Activated CD4-positive, alpha-beta T cell treated with anti-CD3 and anti-CD28 coated beads for 1 hour (primary cell): ENCODE data around the gene ARHGAP15.
"Not testable (repeated sequence)": the region's sequence is repeated elsewhere in the genome, so short reads cannot be mapped to it uniquely, and the experiment has no call there.

Experiments
- DNase-seq: peaks from one replicate; pipeline ENCODE4 v3.0.0-alpha.2; 2020

The ARHGAP15 gene

DNA sequence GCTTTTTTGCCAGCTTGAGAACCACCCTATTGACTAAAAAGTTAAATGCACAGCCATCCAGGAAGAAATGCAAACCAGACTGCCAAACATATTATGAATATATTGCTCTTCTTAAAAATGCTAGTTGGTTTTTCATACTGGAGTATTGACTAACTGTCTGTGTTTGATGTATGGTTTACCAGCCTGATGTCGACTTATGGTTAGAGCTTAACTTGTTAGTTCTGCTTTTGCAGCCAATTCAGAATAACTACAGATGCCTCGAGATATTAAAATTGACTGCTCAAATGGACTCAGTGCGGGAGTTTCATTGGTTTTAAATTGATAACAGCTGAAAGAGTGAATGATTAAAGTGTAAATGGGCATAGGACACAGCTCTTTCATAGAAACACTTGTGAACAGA lies 369.8 kb downstream of the ARHGAP15 start:
- DNase-seq, result no peak

DNA sequence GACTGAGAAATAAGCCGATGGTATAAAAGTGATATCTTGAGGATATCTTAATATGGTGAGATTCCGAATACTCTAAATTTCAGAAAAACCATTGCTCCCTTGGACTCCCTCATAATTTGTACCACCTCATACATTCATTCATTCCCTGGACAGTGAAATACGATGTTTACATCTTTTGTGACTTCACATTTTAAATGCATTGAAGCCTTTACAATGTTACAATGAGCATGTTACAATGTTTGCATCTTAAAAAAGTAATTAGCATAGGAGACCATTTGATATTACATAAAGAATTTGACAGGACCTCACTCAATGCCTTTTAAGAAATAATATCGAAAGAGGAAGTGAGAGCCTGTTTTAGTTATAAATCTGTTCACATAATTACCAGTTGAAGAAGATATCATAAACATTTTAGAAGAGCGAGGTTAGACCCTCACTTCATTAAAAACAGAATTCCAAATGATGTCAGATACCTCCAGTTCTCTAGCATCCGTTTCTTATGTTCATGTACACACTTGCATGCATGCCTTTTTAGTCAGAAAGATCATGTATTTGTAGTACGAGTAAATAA lies 372.0 kb downstream of the ARHGAP15 start:
- DNase-seq, result no peak

DNA sequence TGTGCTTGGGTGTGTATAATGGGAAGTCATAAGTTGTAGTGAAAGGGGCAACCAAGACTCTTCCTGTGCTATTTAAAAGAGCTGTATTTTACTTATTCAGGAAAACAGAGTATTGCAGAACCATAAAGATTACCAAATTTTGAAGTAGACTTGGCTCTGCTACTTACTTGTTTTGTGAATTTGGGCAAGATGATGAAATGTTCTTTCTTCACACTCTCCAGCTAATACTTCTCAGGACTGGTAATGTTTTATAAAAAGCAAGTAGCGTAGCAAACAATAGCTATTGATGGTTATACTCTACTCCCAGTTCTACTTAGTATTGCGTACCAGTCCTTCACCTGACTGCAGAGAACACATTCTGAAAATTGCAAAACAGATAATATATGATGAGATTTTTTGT lies 374.1 kb downstream of the ARHGAP15 start:
- DNase-seq, result no peak

DNA sequence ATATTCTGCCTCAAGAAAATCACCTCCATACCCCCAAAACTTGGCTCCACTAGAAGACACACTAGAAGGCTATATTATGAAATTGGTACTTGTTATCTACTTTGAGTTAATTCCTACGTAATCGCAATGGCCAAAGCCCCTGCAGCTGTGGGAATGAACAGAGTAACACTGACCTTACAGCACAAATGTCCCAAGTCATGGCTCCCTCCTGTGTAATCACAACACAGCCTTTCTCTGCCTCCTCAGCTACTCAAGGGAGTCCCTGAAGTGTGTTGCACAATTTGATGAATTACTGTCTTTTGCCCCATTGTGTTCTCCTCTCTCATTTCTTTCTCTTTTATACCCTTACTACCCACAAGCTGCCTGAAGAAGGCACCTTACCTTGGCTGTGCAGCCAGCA lies 375.2 kb downstream of the ARHGAP15 start:
- DNase-seq, result no peak

DNA sequence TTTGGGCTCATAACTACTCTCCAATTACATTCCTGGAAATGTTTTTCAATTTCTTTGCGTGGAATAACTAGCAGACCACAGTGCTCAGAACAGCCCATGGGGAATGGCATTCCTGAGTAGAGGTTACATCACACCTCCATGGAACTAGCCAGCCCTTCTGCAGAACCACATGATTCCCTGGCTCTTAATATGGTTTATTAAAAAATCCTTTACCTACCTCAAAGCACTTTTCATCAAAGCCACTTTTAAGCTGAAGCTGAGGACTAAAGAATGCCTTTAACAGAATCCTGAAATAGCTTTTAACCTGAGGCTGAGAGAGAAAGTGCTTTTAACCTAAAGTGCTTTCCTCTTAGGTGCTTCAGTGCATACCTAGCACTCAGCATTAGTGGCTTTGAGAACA lies 376.3 kb downstream of the ARHGAP15 start:
- DNase-seq, result no peak

DNA sequence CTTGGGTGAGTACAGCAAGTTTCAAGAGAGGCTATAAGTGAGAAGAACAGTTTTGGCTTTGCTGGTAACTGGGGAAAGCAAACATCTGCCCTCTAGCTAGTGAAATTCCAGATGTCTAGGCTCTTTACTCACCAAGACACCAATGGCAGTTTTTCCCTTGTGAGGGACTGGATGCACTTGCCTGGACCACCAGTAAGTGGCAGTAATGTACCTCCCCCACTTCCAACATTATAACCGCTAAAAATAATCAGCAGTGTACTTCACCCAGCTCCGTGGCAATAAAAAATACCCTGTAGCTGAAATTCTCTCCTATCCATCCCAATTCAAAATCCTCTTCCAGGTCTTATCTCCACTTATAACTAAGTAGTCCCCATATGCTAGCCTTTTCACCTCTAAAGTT lies 383.9 kb downstream of the ARHGAP15 start:
- no peak for DNase-seq

DNA sequence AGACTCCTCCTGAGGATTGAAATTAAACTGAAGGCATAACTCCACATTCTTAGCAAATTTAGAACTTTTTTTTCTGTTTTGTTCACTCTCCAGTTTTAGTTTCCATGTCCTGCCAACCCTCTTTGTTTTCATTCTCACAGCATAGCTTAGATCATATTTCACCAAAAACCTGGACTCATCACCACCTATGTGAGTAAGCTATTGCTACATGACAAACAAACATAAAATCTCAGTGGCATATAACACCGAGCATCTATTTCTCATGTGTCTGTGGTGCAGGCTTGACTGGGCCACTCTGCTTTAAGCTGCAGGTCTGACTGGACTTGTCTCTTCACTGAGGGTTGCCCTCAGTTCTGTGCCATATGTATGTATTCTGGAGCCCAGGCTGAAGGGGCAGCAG lies 385.2 kb downstream of the ARHGAP15 start:
- DNase-seq, result no peak

DNA sequence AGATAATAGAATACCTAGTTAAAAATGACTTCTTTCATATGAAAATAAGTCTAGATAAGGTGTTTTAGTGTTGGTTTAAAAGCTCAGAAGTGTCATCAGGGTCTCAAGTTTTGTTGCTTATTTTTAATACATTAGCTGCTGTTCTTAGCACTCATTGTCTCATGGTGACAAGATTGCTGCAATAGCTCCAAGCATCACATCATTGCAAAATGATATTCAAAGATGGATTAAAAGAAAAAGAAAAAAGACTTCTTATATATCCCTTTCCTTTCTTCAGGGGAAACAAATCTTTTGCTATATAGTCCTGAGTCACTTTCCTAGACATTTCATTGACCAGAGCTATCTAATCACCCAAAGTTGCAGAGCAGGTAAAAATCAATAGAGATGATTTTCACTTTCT lies 386.1 kb downstream of the ARHGAP15 start:
- DNase-seq, result no peak

DNA sequence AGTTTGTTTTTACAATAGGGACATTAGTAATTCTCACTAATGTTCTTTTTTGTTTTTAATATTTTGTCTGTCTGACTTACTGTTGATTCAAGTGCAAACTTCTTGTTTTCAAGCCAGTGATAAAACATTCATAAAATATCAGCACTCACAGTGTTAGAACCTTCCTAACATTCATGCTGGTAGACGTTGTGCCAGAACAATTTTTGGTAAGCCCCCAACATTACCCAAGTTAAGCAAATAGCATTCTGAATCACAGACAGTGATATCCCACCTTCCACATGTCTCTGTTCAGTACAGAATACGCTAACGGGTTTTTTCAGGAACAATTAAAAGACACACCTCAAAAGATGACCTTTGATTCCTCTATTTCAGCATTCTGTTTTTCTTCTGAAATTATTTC lies 390.3 kb downstream of the ARHGAP15 start:
- no peak for DNase-seq

DNA sequence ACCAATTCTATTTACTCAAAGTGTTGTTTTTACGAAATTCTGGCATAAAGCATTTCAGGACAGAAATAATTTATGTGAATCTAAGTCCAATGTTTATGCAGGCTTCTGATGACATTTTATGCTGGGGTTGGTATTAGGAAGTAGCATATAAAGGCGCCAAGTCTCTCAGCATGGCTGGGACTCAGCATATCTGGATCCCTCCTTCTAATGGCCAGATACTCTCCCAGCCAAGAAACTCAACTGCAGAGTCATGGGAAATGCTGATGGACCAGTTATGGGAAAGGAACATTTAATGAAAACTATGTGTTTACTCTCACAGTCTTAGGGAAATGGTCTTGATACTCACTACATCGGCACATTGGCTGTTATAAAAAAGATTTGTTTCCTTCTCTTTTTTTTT lies 392.2 kb downstream of the ARHGAP15 start:
- DNase-seq, result no peak

DNA sequence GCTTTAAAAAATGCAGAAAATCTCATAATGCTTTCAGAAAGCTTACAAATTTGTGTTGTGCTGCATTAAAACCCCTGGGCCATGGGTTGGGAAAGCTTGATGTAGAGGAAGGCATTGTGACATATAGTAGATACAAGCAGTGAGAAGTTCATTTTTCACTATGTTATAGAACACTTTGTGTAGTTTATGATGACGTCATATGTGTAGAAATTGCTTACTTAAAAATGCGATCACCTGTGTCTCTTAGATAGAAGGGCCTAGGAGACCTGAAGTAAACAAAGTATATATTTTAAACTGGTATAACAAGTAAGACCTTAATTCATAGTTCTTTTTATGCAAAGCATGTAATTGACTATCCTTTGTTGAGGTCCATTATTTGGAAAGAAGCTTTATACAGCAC lies 393.5 kb downstream of the ARHGAP15 start:
- no peak for DNase-seq

DNA sequence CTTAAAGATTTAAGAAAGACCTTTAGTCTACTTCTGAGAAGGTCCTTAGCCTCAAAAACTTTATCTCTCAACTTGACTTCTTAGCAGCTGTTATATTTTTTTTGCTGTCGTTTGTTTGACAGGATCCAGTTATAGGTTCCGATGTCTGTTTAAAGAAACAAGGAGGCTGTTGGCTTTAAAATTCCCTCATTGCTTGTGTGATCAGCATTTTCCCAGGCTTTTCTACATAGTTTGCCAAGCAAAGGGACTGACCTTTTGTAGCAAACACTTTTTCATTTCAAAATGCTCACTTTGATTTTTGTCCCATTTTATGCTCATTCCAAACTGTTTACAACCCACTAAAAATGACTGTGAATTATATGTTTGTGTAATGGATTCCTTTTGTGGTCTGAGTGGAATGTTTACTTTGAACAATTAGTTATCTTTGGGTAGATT lies 394.9 kb downstream of the ARHGAP15 start:
- no peak for DNase-seq

DNA sequence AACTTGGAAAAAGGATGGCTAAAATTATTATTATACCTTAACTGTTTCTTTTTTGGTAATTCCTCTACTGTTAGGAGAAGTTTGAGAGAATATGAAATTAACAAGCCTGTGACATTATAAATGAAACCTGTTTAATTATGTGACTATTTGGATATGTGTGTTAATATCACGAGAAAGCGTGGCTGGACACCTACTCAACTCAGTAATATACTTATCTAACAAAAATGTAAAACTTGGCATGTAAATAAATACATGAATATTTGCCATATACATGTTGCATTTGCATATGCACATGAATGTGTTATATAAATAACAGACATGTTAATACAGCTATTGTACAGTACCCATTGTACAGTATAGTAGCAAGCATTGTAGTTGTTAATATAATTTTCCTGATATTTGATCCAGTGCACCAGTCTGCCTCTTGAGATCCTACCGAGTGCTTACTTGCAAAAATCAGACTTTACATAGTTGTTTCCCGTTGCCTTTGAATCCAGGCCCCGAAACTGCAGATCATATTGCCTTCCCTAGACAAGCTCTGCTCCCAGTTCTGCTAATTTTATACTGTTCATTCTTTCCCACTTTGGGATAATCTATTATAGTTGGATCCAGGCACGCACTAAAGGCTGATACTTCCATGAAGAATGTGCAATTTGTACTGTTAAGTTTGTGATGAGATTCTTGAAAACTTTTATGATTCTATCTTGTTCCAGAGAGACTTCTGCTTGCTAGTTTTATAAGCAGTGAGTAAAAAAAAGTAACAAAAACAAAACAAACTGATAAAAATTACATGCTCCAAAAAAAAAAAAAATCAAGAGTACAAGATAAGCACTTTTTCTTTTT lies 395.6 kb downstream of the ARHGAP15 start:
- no peak for DNase-seq

DNA sequence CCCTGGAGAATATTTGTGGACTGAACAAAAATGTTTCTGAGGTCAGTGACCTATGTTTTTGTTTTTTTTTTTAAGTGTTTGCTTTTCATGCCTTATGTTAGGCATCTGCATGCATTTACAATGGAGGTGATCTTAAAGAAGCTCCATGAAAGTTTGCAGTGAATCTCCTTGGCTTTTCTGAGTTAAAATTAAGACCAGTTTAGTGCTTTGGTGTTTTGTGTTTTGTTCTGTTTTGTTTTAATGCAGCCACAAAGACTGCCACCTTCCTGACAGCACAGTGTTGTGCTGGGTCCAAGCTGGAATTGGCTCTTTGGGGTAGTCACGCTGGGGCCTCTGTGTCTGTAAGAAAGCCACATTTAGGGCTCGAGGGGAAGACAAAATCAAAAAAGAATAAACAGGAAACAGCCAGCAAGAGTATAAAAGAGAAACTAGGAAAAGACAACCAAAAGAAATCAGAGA lies 396.2 kb downstream of the ARHGAP15 start:
- DNase-seq, result no peak

DNA sequence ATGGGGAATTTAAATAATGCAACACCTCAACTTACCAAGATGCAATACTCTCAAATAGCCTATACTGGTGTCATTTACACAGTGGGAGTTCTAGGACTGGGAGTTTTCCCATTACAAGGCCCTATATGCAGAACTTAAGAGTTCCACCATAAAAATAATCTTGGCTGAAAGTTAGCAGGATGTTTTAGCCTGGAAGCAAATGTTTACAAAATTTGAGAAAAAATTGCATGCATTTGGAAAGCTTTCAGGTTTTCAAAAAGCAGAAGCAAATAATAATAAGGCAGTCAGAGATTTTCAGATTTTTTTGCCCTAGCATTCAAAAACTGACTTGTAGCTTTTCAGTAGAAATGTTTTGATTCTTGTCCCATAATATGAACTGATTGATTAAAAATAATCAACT lies 397.3 kb downstream of the ARHGAP15 start:
- DNase-seq, result no peak

DNA sequence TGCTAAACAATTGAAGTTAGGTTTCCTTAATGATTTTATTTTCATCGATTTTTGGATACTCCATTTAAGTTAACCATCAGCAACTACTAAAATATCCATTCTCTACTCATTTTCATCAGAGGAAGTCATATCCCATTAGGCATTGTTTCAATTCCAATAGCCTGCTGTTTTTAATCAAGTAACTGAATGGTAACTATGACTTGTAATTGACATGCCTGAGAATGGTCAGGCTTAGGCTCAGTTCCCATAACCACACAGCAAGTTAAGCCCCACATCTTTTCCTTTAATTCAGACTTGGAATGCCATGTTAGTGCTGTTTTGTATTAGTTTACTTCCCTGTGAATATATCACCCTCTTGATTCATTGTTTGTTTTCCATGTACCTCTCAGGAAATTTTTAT lies 398.8 kb downstream of the ARHGAP15 start:
- DNase-seq, result no peak

DNA sequence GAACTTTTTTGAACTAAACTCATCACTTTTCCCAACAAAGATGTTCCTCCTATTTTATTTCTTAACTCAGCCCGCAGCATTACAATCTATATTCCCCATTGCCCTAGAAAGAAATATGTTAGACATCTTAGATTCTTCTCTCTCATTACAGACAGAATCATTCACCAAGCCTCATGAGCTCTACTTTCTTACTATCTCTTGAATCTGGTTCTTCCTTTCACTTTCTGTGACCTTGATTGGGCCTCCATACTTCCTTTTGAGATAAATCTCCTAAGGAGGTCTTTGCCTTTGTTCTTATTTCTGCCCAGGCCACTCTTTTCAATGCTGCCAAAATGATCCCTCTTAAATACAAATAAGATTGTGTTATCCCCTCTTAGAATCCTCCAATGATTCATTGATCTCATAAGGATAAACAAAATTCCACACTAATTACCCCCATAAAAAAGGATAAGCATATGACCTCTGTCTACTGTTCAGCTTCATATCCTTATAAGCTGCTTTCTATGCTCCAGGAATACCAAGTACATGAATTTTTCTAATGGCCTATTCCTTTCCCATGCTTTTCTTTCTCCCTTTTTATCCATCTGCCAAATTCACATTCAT lies 400.0 kb downstream of the ARHGAP15 start:
- DNase-seq, result no peak

DNA sequence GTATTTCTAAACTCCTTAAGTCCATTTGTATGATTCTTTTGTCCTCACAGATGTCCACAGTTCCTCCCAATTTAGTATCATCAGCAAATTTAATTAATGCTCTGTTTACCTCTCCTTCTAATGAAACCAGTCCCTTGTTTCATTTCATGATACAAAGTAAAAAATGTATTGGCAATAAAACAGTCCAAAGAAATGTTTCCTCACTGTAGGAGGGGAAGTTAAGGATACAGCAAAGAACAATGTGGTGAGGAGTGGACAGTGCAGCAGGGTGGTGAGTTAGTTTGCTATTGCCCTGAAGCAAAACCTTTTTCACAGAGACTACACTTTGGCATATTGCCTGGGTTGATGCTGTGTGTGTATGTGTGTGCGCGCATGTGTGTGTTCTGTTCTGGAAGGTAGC lies 401.5 kb downstream of the ARHGAP15 start:
- DNase-seq, result no peak

DNA sequence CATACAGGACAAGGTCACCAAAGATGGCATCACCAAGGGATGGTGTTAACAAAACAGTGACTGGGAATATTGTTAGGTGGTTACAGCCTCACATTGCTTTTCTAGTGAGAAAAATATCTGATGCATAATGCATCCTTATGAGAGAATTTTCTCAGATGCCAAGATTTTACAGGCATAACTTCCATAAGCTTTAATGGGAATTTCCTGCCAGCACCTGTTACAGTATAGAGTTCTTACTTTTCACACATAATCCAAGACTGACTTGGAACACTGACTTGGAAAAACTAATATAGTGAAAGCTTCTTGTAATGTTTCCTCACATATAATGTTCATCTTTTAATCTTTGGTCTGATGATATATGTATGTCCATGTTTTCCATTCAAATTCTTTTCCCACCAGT lies 402.8 kb downstream of the ARHGAP15 start:
- no peak for DNase-seq

DNA sequence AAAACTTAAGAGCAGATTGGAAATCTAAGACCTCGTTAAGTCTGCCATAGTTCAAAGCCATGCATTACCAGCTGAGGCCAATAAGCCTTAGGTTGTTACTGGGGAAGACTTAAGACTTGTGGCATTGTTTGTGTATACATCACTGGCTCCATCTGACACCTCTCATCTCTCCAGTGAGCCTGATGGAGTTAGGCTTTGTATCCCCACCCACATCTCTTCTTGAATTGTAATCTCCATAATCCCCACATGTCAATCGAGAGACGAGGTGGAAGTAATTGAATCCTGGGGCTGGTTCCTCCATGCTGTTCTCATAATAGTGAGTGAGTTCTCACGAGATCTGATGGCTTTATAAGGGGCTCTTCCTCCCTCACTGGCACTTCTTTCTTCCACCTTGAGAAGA lies 404.6 kb downstream of the ARHGAP15 start:
- DNase-seq, result no peak

DNA sequence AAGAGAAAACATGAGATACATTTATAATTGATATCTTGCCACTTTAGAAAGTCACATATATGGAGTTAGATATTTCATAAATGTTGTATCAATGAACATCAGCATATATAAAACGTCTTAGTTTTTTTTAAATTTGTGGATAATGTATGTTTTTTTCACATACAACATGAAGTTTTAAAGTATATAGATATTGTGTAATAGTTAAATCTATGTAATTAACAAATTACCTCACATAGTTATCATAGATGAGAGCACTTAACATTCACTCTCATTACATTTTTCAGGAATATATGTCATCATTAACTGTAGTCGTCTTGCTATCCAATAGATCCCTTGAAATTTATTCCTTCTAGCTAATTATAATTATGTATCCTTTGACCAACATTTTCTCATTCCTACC lies 406.6 kb downstream of the ARHGAP15 start:
- DNase-seq, result no peak

DNA sequence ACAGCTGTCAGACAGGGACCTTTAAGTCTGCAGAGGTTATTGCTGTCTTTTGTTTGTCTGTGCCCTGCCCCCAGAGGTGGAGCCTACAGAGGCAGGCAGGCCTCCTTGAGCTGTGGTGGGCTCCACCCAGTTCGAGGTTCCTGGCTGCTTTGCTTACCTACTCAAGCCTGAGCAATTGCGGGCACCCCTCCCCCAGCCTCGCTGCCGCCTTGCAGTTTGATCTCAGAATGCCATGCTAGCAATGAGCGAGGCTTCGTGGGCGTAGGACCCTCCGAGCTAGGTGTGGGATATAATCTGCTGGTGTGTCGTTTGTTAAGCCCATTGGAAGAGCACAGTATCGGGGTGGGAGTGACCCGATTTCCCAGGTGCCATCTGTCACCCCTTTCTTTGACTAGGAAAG lies 412.7 kb downstream of the ARHGAP15 start:
- DNase-seq, result not testable (repeated sequence)

DNA sequence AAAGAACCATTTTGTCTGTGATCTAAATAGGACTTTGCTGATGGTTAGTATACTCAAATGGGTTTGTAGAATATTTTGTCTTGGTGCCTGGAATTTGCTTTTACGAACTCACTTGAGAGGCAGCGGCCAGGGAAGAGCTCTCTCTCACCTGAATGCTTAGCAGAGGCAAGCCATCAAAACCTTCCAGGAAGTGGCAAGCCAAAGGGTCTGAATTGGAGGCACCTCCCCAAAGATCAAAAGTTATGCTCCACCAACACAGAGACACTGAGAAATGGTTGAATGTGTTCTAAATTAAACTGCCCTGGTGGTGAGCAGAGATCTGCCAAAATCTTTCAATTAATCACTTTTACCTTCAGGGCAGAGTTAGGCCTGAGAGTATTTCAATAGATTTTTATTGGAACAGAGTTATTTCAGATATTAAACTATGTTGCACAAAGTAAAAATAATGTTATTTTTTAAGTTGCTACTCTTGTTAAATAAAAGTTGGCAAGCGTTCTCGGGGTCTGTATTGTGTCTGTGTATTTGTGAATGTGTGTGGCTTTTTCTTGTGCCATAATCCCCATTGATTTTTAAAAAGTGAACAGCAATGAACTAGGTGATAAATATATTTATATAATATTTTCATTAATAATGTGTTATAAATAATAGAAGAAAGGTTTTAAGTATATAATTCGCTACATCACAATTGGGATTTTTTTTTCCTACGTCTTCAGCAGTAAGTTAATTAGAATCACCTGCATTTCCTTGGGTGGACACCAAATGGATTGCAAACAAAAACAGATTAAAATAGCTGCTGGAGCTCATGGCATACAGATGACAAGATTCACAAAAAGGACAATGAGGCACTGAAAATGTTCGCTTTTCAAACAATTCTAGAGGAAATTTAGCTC lies 416.1 kb downstream of the ARHGAP15 start:
- DNase-seq, result no peak

DNA sequence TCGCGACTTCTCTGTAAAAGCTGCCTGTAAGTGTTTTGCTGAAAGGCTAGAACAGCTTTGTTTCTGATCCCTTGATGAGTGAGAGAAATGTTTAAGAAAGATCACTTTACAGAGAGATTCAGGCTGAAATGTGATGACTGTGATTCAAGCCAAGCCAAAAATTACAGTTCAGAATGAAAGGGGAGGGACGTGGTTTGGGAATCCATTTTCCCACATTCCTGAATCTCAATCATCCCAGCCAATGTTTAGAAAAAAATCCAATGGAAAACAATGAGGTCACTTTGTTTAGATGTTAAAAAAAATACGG lies 416.7 kb downstream of the ARHGAP15 start:
- DNase-seq, result no peak
